NCI-H524 treated with DMSO at 0.1 percent for 48 hours (cell line): Measurements from ENCODE around the gene WASF3.

Experiments
- DNase-seq: peaks from one replicate; lab custom pipeline; 2025; lab: John Stamatoyannopoulos, UW

WASF3 gene

GRCh38 chr13:26590379-26590778 lies 32.9 kb downstream of the WASF3 start:
- DNase-seq = no peak

- no peak for DNase-seq
Measured at GRCh38 chr13:26590951-26591350, 33.5 kb downstream of the WASF3 start.

- no peak for DNase-seq
Measured at GRCh38 chr13:26591672-26592071, 34.2 kb downstream of the WASF3 start.

GRCh38 chr13:26593661-26594060 lies 36.2 kb downstream of the WASF3 start:
- no peak for DNase-seq

GRCh38 chr13:26594363-26594762 lies 36.9 kb downstream of the WASF3 start:
- no peak for DNase-seq

GRCh38 chr13:26596458-26596857 lies 39.0 kb downstream of the WASF3 start:
- DNase-seq = no peak

- no peak for DNase-seq
Measured at GRCh38 chr13:26599403-26599802, 41.9 kb downstream of the WASF3 start.

GRCh38 chr13:26599860-26600259 lies 42.4 kb downstream of the WASF3 start:
- peak; percentile 94 for DNase-seq

- no peak for DNase-seq
Measured at GRCh38 chr13:26600343-26600742, 42.9 kb downstream of the WASF3 start.

- DNase-seq = peak; percentile 29
Measured at GRCh38 chr13:26601669-26602068, 44.2 kb downstream of the WASF3 start.

GRCh38 chr13:26602783-26603182 lies 45.3 kb downstream of the WASF3 start:
- DNase-seq = no peak

GRCh38 chr13:26604784-26605545 lies 47.5 kb downstream of the WASF3 start:
- no peak for DNase-seq

- no peak for DNase-seq
Measured at GRCh38 chr13:26605845-26606244, 48.4 kb downstream of the WASF3 start.

GRCh38 chr13:26606631-26607030 lies 49.1 kb downstream of the WASF3 start:
- no peak for DNase-seq

- peak; percentile 36 for DNase-seq
Measured at GRCh38 chr13:26614721-26615120, 57.2 kb downstream of the WASF3 start.

- no peak for DNase-seq
Measured at GRCh38 chr13:26616126-26616525, 58.6 kb downstream of the WASF3 start.

- DNase-seq = no peak
Measured at GRCh38 chr13:26618726-26619125, 61.2 kb downstream of the WASF3 start.

- DNase-seq = no peak
Measured at GRCh38 chr13:26619358-26619757, 61.9 kb downstream of the WASF3 start.

GRCh38 chr13:26621731-26622401 lies 64.4 kb downstream of the WASF3 start:
- DNase-seq = no peak

GRCh38 chr13:26623125-26623524 lies 65.6 kb downstream of the WASF3 start:
- DNase-seq = no peak

- no peak for DNase-seq
Measured at GRCh38 chr13:26624572-26624971, 67.1 kb downstream of the WASF3 start.

GRCh38 chr13:26626271-26626670 lies 68.8 kb downstream of the WASF3 start:
- DNase-seq = no peak

- peak; percentile 62 for DNase-seq
Measured at GRCh38 chr13:26628706-26629105, 71.2 kb downstream of the WASF3 start.
